NCI-H345 treated with DMSO at 0.1 percent for 48 hours (cell line): ENCODE data around the gene CNPY3.
A peak's percentile ranks its signal among the peaks of the same experiment; 100 is the strongest.

Source experiments
- DNase-seq: peaks from one replicate; lab custom pipeline; 2025; ENCODE audit not compliant: unreplicated experiment; lab: John Stamatoyannopoulos, UW

Gene CNPY3

DNA sequence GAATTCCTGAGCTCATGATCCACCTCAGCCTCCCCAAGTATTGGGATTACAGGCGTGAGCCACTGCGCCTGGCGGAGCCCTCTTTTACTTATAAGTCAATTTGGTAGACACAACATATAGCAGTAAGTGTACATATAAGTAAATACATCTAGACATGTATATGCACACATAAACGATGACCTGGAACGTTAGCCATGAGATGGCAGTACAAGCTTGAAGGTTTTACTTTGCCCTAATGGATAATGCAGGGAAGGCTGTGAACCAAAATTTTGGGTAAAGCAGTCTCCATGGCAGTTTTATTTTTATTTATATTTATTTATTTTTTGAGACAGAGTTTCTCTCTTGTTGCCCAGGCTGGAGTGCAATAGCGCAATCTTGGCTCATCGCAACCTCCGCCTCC is 28.8 kb downstream of the CNPY3 start:
- DNase-seq, result no peak

DNA sequence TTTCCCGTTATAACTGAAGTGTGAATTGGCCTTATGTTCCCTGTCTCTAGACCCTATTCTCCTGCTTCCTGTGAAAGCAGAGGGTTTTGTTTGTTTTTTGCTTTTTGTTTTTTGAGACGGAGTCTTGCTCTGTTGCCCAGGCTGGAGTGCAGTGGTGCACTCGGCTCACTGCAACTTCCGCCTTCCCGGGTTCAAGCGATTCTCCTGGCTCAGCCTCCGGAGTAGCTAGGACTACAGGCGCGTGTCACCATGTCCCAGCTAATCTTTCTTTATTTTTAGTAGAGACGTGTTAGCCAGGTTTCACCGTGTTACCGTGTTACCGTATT is 30.6 kb downstream of the CNPY3 start:
- no peak for DNase-seq

DNA sequence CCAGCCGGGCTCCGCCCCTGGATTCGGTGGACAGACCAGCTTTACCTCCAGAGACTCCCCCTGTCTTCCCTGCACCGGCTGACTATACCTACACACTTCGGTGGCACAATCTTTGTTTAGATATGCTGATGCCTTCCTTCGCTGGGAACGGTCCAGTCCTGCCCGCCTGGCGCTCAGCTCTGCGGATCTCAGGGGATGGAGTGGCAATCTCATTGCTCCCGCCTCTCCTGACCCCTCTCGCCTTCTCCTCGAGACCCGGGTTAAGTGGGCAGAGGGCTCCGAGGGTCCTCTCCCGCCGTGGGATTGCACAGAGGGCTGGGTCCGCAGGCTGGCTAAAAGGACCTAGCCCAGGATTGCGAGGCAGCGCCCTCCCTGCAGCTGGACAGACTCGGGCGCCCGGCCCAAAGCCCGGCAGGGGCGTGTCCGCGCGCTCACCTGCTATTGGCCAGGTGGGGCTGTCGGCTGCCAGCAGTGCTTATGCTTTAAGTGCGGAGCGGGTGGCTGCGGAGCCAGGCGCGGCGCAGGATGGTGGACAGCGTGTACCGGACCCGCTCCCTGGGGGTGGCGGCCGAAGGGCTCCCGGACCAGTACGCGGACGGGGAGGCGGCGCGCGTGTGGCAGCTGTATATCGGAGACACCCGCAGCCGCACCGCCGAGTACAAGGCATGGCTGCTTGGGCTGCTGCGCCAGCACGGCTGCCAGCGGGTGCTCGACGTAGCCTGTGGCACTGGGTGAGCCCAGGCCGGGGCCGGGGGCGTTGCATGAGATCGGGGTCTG is 31.2 kb downstream of the CNPY3 start, which contains the start of gene GNMT:
GNMT (plus strand) TSS at position 512 of the 777 bp plus-strand sequence; CDS start at position 526, 14 bp downstream.
- DNase-seq, result peak; percentile 29

DNA sequence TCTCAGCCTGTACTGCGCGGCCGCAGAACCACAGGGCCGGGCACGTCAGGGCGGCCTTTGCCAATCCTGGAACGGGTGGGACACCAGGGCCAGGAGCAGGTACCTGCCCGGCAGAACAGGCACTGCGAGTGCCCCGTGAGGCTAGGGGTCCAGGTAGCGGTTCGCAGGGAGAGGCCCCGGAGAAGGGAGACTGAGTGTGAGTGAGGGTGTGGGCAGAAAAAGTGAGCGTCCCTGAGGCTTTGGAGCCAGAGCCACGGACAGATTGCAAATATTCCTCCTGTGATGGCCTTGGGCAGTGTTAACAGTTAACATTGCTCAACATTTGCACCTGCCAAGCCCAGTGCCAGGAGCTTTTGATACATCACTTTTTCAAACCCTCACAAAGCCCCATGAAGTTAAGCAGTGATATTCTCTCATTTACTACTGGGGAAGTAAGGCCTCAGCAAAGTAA is 31.8 kb downstream of the CNPY3 start:
- no peak for DNase-seq

DNA sequence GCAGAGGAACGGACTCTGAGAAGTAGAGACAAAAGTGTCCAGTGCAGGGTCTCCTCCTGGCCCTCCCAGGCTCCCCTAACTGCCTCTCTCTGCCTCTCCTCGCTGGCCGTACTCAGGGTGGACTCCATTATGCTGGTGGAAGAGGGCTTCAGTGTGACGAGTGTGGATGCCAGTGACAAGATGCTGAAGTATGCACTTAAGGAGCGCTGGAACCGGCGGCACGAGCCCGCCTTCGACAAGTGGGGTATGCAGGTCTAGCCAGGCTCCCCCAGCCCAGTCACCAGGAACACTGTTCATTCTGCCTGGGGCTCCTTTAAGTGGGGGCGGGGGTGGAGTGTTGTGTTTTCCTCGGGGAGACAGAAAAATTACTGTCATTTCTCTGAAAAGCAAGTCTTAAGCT is 32.8 kb downstream of the CNPY3 start:
- no peak for DNase-seq

DNA sequence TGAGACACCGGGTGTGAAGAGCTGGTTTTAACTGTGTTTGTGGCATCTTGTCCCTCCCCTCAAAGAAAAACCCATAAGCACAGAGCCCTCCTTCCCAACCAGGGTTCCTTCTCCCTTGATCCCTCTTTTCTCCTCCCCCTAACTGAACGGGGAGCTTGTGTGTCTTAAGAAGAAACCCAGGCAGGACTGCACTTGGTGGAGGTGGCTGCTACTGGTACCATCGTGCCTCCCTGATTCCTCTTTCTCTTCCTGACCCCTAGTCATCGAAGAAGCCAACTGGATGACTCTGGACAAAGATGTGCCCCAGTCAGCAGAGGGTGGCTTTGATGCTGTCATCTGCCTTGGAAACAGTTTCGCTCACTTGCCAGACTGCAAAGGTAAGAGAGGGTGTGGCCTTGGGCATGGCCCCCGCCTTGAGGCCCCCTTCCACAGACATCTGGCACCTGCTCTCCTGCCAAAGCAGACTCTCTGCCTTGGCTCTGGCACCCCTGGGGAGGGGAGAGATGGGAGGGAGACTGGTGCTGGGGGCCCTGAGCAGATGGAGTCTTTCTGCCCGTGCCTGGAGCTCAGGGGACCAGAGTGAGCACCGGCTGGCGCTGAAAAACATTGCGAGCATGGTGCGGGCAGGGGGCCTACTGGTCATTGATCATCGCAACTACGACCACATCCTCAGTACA is 33.4 kb downstream of the CNPY3 start:
- no peak for DNase-seq

DNA sequence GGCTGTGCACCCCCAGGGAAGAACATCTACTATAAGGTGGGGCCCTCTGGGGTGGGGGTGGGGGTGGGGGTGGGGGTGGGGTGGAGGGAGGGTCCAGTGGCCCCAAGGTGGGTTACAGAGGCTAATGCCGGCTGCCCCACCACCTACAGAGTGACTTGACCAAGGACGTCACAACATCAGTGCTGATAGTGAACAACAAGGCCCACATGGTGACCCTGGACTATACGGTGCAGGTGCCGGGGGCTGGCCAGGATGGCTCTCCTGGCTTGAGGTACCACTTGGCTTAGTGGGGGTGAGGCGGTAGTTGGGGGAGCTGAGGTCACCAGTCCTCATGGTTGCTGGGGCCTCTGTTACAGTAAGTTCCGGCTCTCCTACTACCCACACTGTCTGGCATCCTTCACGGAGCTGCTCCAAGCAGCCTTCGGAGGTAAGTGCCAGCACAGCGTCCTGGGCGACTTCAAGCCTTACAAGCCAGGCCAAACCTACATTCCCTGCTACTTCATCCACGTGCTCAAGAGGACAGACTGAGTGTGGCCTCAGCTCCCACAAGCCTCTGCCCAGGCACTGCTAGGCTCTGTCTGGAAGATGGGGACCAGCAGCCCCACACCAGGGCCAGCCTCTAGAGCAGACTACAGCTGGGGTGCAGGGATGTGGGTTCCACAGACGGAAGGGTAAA is 34.0 kb downstream of the CNPY3 start:
- DNase-seq, result no peak

DNA sequence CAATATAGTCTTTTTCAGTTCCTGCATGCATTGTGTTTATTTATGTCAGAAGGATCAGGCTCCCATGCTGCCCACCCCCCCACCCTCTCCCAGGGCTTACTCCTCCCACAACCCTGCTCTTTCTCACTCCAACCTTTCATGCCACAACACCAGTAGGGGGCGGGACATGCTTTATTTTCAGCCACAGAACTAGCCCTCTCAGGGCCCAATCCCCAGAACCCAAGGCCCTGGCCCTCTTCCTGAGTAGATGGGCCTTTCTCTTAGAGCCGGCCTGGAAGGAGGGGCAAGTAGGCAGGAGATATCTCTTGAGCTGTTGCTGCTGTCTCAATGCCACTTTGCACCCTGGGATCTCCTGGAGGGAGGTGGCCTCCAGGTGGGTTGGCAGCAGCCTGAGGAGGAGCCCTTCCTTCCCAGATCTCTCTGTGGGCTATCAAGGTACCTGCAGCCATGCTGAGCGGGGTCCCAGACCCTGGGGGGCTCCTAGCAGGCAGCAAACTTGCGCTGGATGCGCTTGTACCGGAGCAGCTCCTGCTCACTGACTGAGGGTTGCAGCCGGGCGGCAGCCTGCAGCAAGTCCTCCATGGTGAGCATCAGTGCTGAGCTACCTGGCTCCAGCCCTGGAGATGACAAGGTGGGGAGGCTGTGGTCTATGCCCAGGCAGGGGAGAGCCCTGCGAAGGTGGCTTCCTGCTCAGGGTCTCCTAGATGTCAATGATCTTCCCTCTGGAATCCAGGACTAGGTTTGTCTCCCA is 34.8 kb downstream of the CNPY3 start:
- DNase-seq, result no peak

- DNase-seq, result no peak
Measured at GRCh38 chr6:42966571-42966970, 37.3 kb downstream of the CNPY3 start.

GRCh38 chr6:42967228-42967627 is 37.9 kb downstream of the CNPY3 start:
- DNase-seq, result no peak

GRCh38 chr6:42968126-42968701 is 38.9 kb downstream of the CNPY3 start:
- DNase-seq, result no peak

- DNase-seq, result no peak
Measured at GRCh38 chr6:42968783-42969182, 39.5 kb downstream of the CNPY3 start.

DNA sequence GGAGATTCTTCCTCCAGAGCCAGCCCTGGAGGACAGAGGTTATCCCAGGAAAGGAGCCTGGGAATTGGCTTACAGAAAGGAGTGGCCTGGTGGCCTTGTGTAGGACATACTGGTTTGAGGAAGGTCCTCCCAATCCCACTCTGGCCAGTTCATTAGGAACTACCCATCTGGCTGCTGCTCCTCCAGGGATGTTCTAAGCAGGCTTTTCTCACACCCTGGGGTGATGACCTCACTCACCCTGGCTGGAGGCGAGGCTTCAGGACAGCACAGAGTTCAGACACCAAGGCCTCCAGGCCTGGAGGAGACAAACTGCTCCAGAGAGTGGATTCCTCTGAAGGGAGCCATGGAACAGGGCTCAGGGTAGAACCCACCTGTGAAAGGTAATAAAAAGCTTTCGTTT is 40.2 kb downstream of the CNPY3 start:
- DNase-seq, result no peak

- no peak for DNase-seq
Measured at GRCh38 chr6:42969934-42970333, 40.7 kb downstream of the CNPY3 start.

DNA sequence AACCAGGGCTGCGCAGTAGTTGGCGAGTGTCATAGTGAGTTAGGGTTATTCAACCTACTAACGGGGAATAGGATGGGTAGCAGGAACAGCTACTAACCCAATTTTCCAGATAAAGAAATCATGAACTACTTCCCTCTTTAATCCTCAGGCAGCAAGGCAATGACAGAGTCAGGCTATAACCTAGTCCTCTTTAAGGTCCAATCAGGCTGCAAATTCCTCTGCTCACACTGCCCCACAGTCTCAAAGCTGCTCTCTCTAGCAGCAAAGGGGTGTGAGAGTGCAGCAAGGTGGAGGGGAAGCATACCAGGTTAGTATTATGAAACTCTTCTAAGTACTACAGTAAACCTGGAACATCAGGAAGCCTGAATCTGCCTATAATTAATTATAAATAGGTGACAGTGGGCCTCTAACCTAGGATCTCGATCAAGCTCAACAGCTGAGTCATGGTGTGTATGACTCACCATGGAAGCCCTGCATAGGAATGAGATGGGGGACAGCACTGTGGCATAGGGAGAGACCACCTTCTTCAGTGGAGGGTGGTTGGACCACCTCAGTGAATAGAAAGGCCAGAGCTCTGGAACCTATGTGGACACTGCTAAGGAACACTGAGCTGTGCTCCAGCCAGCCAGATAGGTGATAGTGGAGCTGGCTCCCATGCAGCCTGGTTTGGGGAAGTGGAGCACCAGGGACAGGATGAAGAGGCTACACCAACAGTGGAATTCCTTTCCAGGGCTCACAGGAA is 41.8 kb downstream of the CNPY3 start:
- no peak for DNase-seq

GRCh38 chr6:42971746-42972327 is 42.6 kb downstream of the CNPY3 start:
- DNase-seq, result no peak

- DNase-seq, result no peak
Measured at GRCh38 chr6:42973926-42974325, 44.6 kb downstream of the CNPY3 start.

- DNase-seq, result no peak
Measured at GRCh38 chr6:42974919-42975505, 45.7 kb downstream of the CNPY3 start.

GRCh38 chr6:42978487-42978838 is 49.2 kb downstream of the CNPY3 start:
- DNase-seq, result no peak
